GM13977 (cell line): ENCODE data around the gene PIP4K2B.

Source experiments
- DNase-seq: peaks from one replicate; pipeline ENCODE4 v3.0.0; 2012; ENCODE audit warnings: low spot score
- CTCF ChIP-seq: IDR thresholded peaks from 2 replicates; pipeline ENCODE4 v1.5.1; 2012; ENCODE audit warnings: mild to moderate bottlenecking, control low read depth; ENCODE audit not compliant: insufficient read depth; ENCODE audit errors: extremely low read depth, missing control alignments
- in situ Hi-C: fragments of 300-500 bp; cut with MboI; formaldehyde crosslinking; loops from one replicate; pipeline ENCODE4 v1.12.0; 2022; ENCODE audit warnings: low sequenced_read_pairs, low pct_unique_long_range_greater_than_20kb, mixed read lengths, inconsistent platforms; ENCODE audit not compliant: unreplicated experiment

PIP4K2B gene

GRCh38 chr17:38749223-38750043, 49.9 kb downstream of the PIP4K2B start:
- DNase-seq = no peak
- in situ Hi-C loops = no loop called here
- peak; percentile 2 for TF ChIP-seq CTCF

GRCh38 chr17:38748892-38749222, 50.5 kb downstream of the PIP4K2B start:
- no peak for TF ChIP-seq CTCF
- in situ Hi-C loops = no loop called here
- DNase-seq = no peak

- TF ChIP-seq CTCF = no peak
- in situ Hi-C loops = no loop called here
- no peak for DNase-seq
Observed at GRCh38 chr17:38748149-38748891, 51.0 kb downstream of the PIP4K2B start, which contains the start of gene PCGF2. TSS of gene PCGF2 (minus strand) at chr17:38748336. CDS start at chr17:38740402, 7,934 bp downstream.

GRCh38 chr17:38747463-38748148, 51.8 kb downstream of the PIP4K2B start:
- peak; percentile 39 for TF ChIP-seq CTCF
- in situ Hi-C loops = no loop called here
- peak; percentile 71 for DNase-seq

- no peak for DNase-seq
- in situ Hi-C loops = no loop called here
- TF ChIP-seq CTCF = no peak
Observed at GRCh38 chr17:38746849-38747462, 52.4 kb downstream of the PIP4K2B start.
